Stimulated activated naive CD8-positive, alpha-beta T cell treated with anti-CD3 and anti-CD28 coated beads, Interleukin-15, Interleukin-2, amounts not matched to agents 100 U/mL and 50 U/mL, for 24 hours (primary cell): ENCODE results near the gene RPS6KA2.
"Not testable (repeated sequence)": the region's sequence is repeated elsewhere in the genome, so short reads cannot be mapped to it uniquely, and the experiment has no call there.

Experiments used
- ATAC-seq: fragments of 150-1000 bp; cut with Tn5 transposase; one replicate; pipeline ENCODE4 v1.10.0; 2021
- DNase-seq: peaks from one replicate; pipeline ENCODE4 v3.0.0; 2021

The RPS6KA2 gene

DNA sequence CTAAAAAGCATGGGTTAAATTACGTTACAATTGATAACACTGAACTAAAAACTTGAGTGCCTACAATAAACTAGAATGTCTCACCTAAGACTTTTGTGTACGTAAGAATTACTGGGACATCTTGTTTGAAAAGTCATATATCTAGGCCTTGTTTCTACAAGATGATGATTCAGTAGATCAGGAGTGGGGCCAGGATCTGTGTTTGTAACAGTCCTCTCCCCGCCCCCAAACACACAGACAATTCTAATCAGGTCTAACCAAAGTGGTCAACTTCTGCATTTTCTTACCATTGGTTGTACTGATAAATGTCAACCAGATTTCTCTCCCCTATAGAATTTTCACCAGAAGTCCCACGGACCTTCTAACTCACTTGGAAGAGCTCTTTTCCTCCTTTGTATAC is 97.5 kb downstream of the RPS6KA2 start:
- no peak for DNase-seq

GRCh38 chr6:166529058-166529457 is 98.0 kb downstream of the RPS6KA2 start:
- not testable (repeated sequence) for ATAC-seq, DNase-seq

More for the DNA sequence above, 97.5 kb downstream of the RPS6KA2 start:
- no peak for ATAC-seq

- DNase-seq (no peak), ATAC-seq (no peak)
Observed at GRCh38 chr6:166527849-166528248, 99.2 kb downstream of the RPS6KA2 start.

DNA sequence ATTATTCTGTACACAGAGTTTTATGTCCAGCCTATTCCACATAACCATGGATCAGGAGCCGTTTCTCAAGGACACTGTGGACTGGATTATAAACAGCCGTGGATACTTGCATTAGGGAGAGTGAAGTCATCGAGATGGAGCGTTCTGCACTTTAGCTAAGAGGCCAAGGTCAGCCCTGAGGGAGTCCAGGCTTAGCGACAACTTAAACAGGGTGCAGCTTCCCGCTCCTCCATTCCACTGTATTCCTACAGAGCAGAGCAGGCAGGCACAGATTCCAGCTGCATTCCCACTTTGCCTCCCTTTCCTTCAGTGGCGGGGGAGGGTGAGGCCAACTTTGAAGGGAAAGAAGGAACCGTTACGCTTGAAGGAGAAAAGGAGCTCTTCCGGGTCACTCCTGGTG is 100.1 kb downstream of the RPS6KA2 start:
- DNase-seq = no peak
- no peak for ATAC-seq

- ATAC-seq = no peak
- DNase-seq = no peak
Observed at GRCh38 chr6:166525567-166525966, 101.5 kb downstream of the RPS6KA2 start.

- DNase-seq = no peak
- no peak for ATAC-seq
Observed at GRCh38 chr6:166523782-166524559, 103.1 kb downstream of the RPS6KA2 start.

DNA sequence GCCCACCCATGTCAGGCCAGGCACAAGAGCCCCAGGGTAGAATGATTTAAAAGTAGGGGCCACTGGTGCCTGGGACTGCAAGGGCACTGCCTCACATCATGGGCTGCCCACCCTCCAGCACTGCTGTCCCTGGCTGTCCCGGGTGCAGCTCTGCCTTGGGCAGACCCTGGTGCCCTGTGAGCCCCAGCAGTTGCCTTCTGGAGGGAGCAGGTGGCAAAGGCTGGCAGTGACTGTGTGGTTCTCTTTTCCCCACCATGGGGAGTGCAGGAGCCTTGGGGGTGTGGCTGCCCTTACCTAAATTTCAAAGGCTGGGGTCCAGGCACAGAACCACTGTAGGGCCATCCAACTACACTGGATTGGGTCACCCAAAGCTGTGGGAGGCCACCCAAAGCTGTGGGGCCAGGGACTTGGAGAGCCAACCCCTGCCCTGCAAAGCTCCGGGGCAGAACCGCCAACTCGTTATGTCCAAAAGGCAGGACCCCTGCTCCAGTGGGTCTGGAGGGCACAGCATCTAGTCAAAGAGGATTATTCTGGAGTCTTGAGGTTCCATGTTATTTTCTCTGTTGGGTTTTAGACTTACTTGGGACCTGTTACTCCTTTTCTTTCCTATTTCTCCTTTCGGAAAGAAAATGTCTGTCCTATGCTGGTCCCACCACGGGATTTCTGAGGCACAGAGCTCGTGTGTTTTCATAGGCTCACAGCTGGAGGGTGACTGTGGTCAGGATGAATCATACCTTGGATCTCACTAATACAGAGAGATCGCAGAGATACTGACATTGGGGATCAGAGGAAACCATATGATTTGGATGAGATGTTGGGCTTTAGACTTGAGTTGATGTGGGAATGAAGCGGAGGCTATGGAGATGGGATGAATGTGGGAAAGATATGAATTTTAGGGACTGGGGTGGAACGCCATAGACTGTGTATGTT is 105.9 kb downstream of the RPS6KA2 start:
- ATAC-seq (no peak), DNase-seq (no peak)

GRCh38 chr6:166516251-166516884 is 110.7 kb downstream of the RPS6KA2 start:
- DNase-seq (no peak), ATAC-seq (no peak)

DNA sequence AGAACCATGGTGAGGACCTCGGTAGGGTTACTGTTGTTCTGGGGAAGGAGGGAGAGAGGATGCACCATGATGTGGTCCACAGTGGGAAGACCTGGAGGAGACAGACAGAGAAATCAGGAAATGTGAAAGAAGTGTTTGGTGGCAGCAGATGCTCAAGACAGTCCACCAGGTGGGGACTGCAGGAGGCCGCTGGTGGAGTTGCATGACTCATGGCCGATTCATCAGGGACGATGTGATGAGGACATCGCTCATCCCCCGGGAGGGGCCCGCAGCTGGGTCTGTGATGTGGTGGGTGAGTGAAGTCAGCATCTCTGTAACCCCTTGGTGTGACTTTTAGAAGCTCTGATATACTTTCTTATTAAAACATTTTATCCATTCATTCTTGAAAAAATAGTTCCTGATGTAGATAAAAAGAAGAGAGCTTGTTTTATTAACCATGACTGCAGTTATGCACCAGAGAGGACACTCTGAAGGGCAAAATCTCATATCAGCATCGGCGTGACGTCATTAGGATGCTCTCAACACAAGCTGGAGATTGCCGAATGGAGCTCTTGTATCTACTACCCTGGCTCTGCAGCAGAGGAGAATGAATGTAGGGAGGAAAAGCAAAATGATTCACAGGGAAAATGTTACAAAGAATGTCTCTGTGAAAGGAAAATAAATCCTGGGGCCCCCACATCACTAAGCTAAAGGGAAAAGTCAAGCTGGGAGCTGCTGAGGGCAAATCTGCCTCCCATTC is 111.8 kb downstream of the RPS6KA2 start:
- peak; percentile 66 for DNase-seq
- peak; percentile 96 for ATAC-seq

DNA sequence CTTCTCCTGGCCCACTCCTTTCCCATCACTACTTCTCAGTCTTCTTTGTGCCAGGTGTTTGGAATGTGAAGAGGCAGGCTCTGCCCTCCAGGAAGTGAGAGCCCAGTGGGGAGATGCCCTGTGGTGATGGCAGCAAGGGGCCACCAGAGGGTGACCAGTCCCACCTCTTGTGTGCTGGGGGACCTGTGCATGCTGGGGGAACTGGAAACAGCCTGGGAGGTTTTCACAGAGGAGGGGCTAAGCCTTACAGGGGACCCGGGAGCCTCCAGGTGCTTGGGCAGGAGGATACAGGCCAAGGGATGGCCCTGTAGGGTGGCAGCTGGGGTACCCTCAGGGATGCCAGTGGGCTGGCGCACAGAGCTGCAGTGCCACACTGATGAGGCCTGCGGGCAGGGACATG is 112.9 kb downstream of the RPS6KA2 start:
- ATAC-seq (no peak), DNase-seq (no peak)

GRCh38 chr6:166512567-166512966 is 114.5 kb downstream of the RPS6KA2 start:
- DNase-seq = peak; percentile 19
- ATAC-seq = peak; percentile 47

DNA sequence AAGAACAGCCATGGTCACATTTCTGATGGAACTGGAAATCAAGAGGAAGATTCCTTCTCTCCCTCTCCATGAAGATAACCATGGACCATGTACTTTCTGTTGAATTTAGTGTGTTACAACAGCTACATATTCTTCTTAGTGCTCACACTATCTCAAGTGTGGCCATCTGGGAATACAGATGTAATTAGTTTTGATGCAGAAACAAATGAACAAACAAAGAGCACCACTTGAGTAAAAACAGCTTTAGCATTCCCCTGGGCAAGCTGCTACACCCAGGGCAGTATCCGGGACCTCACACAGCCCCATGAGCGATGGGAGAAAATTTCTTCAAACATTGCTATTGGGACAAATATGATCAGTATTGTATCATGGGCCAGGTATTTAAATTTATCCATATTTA is 115.7 kb downstream of the RPS6KA2 start:
- ATAC-seq (no peak), DNase-seq (no peak)

- DNase-seq = no peak
Observed at GRCh38 chr6:166509193-166509592, 117.9 kb downstream of the RPS6KA2 start.

GRCh38 chr6:166508726-166509125 is 118.3 kb downstream of the RPS6KA2 start:
- DNase-seq = no peak
- ATAC-seq = no peak

More at GRCh38 chr6:166509193-166509592, 117.9 kb downstream of the RPS6KA2 start:
- no peak for ATAC-seq

GRCh38 chr6:166507809-166508564 is 119.1 kb downstream of the RPS6KA2 start:
- no peak for DNase-seq
- no peak for ATAC-seq

DNA sequence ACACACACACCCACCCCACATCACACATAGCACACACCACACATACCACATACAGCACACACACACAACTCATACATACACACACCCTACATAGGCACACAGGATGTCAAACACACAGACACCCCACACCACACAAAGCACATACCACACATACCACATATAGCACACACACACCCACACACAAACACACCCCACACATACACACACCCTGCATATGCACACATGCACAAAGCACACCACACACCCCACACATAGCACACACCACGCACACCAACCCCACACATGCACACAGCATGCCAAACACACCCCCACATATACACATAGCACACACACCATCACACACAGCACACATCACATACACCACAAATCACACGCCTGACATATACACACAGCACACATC is 119.7 kb downstream of the RPS6KA2 start:
- DNase-seq (no peak), ATAC-seq (no peak)

DNA sequence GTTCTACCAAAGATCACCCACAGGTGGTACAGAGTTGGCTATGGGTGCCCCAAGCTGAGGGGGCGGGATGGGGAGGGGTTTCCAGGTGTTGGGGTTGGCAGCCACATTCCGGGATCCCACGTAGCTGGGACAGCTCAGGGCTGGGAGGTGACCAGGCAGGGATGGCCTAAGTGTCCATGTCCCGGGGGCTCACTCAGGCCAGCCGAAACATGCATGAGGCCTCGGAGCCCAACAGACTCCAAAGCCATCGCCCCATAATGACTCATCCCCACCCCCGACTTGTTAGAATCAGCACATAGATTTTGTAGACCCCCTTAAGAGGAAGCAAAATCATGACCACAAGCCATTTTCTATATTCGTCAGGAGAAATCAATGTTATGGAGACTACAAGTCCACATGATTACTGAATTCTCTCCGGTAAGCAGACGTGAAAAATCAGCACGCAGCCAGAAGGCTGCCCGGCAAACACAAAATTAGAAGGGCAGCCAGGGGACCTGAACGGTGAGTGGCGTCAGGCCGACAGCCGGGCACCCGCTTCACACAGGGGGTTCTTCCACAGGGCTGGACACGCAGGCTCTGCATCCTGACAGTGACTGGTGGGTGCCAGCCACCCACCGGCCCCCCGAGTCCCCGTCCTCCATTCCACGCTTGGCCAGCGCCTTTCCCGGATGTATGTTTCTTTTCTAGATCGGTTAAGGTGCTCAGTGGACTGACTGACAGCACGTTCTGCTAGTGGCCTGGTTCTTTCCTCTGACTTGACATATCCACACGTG is 121.7 kb downstream of the RPS6KA2 start:
- no peak for ATAC-seq
- DNase-seq = no peak

DNA sequence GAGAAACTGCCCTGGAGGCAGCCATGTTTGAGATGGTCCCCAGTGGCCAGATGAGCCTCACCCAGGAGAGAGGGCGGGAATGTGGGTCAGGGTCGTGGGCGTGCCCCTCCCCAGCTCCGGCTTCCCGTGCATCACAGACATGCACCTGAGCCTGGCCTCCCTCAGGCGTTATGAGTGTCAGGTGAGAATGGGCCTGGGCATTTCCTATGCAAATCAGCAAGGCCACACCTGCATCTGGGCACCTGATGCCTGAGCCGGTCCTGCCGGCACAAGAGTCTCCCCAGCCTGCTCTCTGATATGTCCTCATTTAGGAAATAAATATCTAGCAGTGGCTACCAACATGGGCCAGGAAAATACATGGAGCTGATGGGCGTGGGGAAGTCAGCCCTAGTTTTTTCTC is 123.0 kb downstream of the RPS6KA2 start:
- DNase-seq = no peak
- no peak for ATAC-seq

DNA sequence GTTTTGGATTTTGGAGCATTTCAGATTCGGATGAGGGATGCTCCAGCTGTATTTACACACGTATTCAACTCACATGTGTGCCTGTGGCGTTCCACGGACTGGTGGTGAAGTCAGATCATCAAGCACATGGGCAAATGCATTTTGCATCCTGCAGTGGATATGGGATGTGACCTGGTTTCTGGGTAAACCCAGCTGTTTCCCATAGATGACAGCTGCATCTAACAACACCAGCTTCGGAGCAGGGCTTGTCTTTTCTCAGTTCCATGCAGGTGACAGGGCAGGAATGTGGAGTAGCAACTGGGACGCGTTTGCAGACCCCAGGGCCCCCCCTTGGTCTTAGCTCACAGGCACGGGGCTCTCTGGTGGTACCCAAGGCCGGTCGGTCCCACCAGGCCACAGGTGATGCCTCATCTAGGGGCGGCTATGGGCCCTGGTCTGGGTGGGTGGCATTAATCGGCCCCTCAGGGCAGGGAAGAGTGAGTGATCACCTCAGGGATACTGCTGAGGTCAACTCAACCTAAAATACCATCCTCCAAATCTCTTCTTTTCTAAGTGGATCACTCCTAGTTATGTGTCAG is 123.8 kb downstream of the RPS6KA2 start:
- no peak for ATAC-seq
- DNase-seq = no peak

GRCh38 chr6:166502453-166502852 is 124.6 kb downstream of the RPS6KA2 start:
- ATAC-seq (no peak), DNase-seq (no peak)
